OCI-LY3 (cell line): Measurements from ENCODE around the gene EXOC6.
A peak's percentile ranks its signal among the peaks of the same experiment; 100 is the strongest.

ENCODE experiments used
- CTCF ChIP-seq: fragments of 200-600, 300-600 bp; sonication (generic); IDR thresholded peaks from 2 replicates; pipeline ENCODE4 v1.5.1; 2014; ENCODE audit warnings: antibody characterized with exemption, low read length, low read depth
- EZH2phosphoT487 ChIP-seq: fragments of 200-600 bp; shearing (Covaris generic); IDR thresholded peaks from 2 replicates; pipeline ENCODE4 v1.6.1; 2018; ENCODE audit warnings: antibody characterized with exemption, mixed run types, low read depth

GRCh38 chr10:92822964-92823363, 25.4 kb upstream of the EXOC6 start:
- TF ChIP-seq CTCF (peak; percentile 26; the same call in 1 of the 2 replicates), EZH2phosphoT487 (no peak)
